MM.1S (cell line): ENCODE data around the gene CPB1.

ENCODE experiments used
- DNase-seq: peaks from one replicate; pipeline ENCODE4 v3.0.0-alpha.2; 2015
- H2AFZ ChIP-seq: fragments of 300-600 bp; sonication (generic); 2 replicates; pipeline ENCODE4 v1.6.0; 2016; ENCODE audit warnings: antibody characterized with exemption, low read length
- H3F3A ChIP-seq: fragments of 300-600 bp; sonication (generic); 2 replicates; pipeline ENCODE4 v1.6.1; 2016; ENCODE audit warnings: mild to moderate bottlenecking, antibody characterized with exemption, low read length, moderate library complexity, mixed read lengths; ENCODE audit not compliant: insufficient read depth
- H3K27ac ChIP-seq: fragments of 300-600 bp; sonication (generic); 2 replicates; pipeline ENCODE4 v1.5.1; 2016; ENCODE audit warnings: mild to moderate bottlenecking, low read length
- H3K27me3 ChIP-seq: fragments of 300-600 bp; sonication (generic); replicated peaks from 2 replicates; pipeline ENCODE4 v1.6.0; 2016; ENCODE audit warnings: low read length; ENCODE audit not compliant: insufficient read depth
- H3K36me3 ChIP-seq: fragments of 300-600 bp; sonication (generic); replicated peaks from 2 replicates; pipeline ENCODE4 v1.6.1; 2016; ENCODE audit warnings: mild to moderate bottlenecking, low read length, mixed read lengths; ENCODE audit not compliant: insufficient read depth
- H3K4me1 ChIP-seq: fragments of 300-600 bp; sonication (generic); 2 replicates; pipeline ENCODE4 v1.6.1; 2016; ENCODE audit warnings: low read length, mixed read lengths
- H3K4me2 ChIP-seq: fragments of 300-600 bp; sonication (generic); 2 replicates; pipeline ENCODE4 v1.6.0; 2016; ENCODE audit warnings: low read depth, low read length
- H3K4me3 ChIP-seq: fragments of 300-600 bp; sonication (generic); 2 replicates; pipeline ENCODE4 v1.5.1; 2016; ENCODE audit warnings: low read length, mixed read lengths
- H3K79me2 ChIP-seq: fragments of 300-600 bp; sonication (generic); 2 replicates; pipeline ENCODE4 v1.6.1; 2016; ENCODE audit warnings: mixed run types, low read length, mixed read lengths
- H3K9ac ChIP-seq: fragments of 300-600 bp; sonication (generic); 2 replicates; pipeline ENCODE4 v1.6.1; 2016; ENCODE audit warnings: low read length, mixed read lengths
- H3K9me2 ChIP-seq: fragments of 300-600 bp; sonication (generic); replicated peaks from 2 replicates; pipeline ENCODE4 v1.6.1; 2016; ENCODE audit warnings: mild to moderate bottlenecking, low read length, mixed read lengths; ENCODE audit not compliant: insufficient read depth
- H3K9me3 ChIP-seq: fragments of 300-600 bp; sonication (generic); replicated peaks from 2 replicates; pipeline ENCODE4 v1.6.1; 2016; ENCODE audit warnings: mild to moderate bottlenecking, low read length, mixed read lengths; ENCODE audit not compliant: insufficient read depth
- H4K20me1 ChIP-seq: fragments of 300-600 bp; sonication (generic); 2 replicates; pipeline ENCODE4 v1.6.1; 2016; ENCODE audit warnings: mild to moderate bottlenecking, low read length, moderate library complexity, mixed read lengths; ENCODE audit not compliant: insufficient read depth
- EZH2 ChIP-seq: fragments of 300-600 bp; sonication (generic); optimal IDR thresholded peaks from 2 replicates; pipeline ENCODE3; 2017; ENCODE audit warnings: low read depth, mild to moderate bottlenecking, antibody characterized with exemption, low read length, mixed read lengths
- EZH2phosphoT487 ChIP-seq: fragments of 300-600 bp; sonication (generic); IDR thresholded peaks from 2 replicates; pipeline ENCODE4 v1.6.1; 2018; ENCODE audit warnings: antibody characterized with exemption, low read length
- TF ChIP-seq, protein P1 (sequence below): fragments of 300-600 bp; sonication (generic); IDR thresholded peaks from 2 replicates; pipeline ENCODE4 v1.5.1; 2016; ENCODE audit warnings: antibody characterized with exemption, low read length, mixed read lengths

Gene CPB1

DNA sequence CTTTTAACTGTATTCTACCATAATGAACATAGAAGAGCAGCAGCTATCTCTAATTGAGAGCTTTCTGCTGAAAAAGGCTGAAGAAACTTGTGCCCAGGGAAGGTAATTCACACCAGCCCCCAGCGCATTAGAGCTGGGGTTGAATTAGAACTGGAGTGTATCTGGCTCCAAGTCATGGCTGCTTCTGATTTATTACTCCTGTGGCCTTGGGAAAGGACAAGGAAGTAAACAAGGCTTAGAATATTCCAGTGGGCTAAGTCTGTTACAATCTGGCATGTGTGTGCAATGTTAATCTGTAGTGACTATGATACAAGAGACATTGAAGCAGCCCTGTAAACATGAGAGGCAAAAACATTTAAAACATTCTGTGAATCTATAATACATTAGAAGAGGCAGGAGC, 55.6 kb downstream of the CPB1 start:
- Histone ChIP-seq H2AFZ (no peak overlapping the region), H3K27me3 (no peaks in the 10 kb centered on the region), H3K27ac (no peak overlapping the region), H4K20me1 (no peaks in the 10 kb centered on the region), H3K9me3 (no peaks in the 10 kb centered on the region), H3K9ac (no peak overlapping the region), H3K4me3 (no peak overlapping the region), H3F3A (no peaks in the 10 kb centered on the region), H3K79me2 (no peaks in the 10 kb centered on the region), H3K9me2 (no peaks in the 10 kb centered on the region), H3K4me1 (no peaks in the 10 kb centered on the region), H3K4me2 (no peak overlapping the region), H3K36me3 (no peaks in the 10 kb centered on the region)
- DNase-seq, result no peak
- TF ChIP-seq, protein P1, sequence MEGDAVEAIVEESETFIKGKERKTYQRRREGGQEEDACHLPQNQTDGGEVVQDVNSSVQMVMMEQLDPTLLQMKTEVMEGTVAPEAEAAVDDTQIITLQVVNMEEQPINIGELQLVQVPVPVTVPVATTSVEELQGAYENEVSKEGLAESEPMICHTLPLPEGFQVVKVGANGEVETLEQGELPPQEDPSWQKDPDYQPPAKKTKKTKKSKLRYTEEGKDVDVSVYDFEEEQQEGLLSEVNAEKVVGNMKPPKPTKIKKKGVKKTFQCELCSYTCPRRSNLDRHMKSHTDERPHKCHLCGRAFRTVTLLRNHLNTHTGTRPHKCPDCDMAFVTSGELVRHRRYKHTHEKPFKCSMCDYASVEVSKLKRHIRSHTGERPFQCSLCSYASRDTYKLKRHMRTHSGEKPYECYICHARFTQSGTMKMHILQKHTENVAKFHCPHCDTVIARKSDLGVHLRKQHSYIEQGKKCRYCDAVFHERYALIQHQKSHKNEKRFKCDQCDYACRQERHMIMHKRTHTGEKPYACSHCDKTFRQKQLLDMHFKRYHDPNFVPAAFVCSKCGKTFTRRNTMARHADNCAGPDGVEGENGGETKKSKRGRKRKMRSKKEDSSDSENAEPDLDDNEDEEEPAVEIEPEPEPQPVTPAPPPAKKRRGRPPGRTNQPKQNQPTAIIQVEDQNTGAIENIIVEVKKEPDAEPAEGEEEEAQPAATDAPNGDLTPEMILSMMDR, result no peak
- TF ChIP-seq EZH2phosphoT487, result no peak
- TF ChIP-seq EZH2, result no peak

DNA sequence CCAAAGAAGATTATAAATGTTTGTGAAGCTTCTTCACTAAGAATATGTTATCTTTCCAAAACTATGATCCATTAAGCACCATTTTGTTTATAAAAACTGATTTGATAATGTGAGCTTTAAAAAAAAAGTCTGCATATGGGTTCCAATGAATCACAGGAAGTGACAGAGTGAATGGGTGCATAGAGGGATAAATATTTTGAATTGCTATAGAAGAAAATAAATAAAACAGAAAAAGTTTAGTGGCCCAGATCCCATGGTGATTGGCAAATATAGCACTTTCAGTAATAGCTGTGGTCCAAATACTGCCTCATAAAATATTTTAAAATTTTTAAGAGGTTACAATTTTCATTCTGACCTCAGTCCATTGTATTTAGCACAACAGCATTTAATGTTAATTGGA, 56.6 kb downstream of the CPB1 start:
- H3K4me1 ChIP-seq, result no peaks in the 10 kb centered on the region
- DNase-seq, result no peak
- H3K4me3 ChIP-seq, result no peak overlapping the region
- no peak overlapping the region for H3K27ac ChIP-seq
- H4K20me1 ChIP-seq, result no peaks in the 10 kb centered on the region
- no peaks in the 10 kb centered on the region for H3K9me2 ChIP-seq
- no peaks in the 10 kb centered on the region for H3K36me3 ChIP-seq
- H3K9ac ChIP-seq, result no peak overlapping the region
- H2AFZ ChIP-seq, result no peak overlapping the region
- TF ChIP-seq, protein P1, result no peak
- TF ChIP-seq EZH2phosphoT487, result no peak
- no peak for TF ChIP-seq EZH2
- H3K79me2 ChIP-seq, result no peaks in the 10 kb centered on the region
- no peak overlapping the region for H3K4me2 ChIP-seq
- H3K27me3 ChIP-seq, result no peaks in the 10 kb centered on the region
- no peaks in the 10 kb centered on the region for H3K9me3 ChIP-seq
- H3F3A ChIP-seq, result no peaks in the 10 kb centered on the region

- no peaks in the 10 kb centered on the region for H3K36me3 ChIP-seq
- no peak for DNase-seq
- H3K9me3 ChIP-seq, result no peaks in the 10 kb centered on the region
- no peak overlapping the region for H3K4me3 ChIP-seq
- H3K9ac ChIP-seq, result no peak overlapping the region
- no peak overlapping the region for H3K27ac ChIP-seq
- no peak overlapping the region for H3K4me2 ChIP-seq
- H3K4me1 ChIP-seq, result no peaks in the 10 kb centered on the region
- no peaks in the 10 kb centered on the region for H4K20me1 ChIP-seq
- H3K79me2 ChIP-seq, result no peaks in the 10 kb centered on the region
- H2AFZ ChIP-seq, result no peak overlapping the region
- no peaks in the 10 kb centered on the region for H3K9me2 ChIP-seq
- no peaks in the 10 kb centered on the region for H3F3A ChIP-seq
- no peaks in the 10 kb centered on the region for H3K27me3 ChIP-seq
- TF ChIP-seq EZH2phosphoT487 (no peak), EZH2 (no peak)
- TF ChIP-seq, protein P1, result no peak
Observed at GRCh38 chr3:148889828-148890227, 62.2 kb downstream of the CPB1 start.
